Measurements from ENCODE around the gene PKLR.
A peak's percentile ranks its signal among the peaks of the same experiment; 100 is the strongest.

GRCh38 chr1:155324037-155324716 is 22.9 kb upstream of the PKLR start:
- TF ChIP-seq, protein P1, sequence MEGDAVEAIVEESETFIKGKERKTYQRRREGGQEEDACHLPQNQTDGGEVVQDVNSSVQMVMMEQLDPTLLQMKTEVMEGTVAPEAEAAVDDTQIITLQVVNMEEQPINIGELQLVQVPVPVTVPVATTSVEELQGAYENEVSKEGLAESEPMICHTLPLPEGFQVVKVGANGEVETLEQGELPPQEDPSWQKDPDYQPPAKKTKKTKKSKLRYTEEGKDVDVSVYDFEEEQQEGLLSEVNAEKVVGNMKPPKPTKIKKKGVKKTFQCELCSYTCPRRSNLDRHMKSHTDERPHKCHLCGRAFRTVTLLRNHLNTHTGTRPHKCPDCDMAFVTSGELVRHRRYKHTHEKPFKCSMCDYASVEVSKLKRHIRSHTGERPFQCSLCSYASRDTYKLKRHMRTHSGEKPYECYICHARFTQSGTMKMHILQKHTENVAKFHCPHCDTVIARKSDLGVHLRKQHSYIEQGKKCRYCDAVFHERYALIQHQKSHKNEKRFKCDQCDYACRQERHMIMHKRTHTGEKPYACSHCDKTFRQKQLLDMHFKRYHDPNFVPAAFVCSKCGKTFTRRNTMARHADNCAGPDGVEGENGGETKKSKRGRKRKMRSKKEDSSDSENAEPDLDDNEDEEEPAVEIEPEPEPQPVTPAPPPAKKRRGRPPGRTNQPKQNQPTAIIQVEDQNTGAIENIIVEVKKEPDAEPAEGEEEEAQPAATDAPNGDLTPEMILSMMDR (IDR thresholded peaks at IDR 0.05 in 8 of 11, conservative IDR thresholded peaks at IDR 0.05 in 3 of 11): peak in 2 of 11 experiments; percentile 9
- peak in 2 of 3 donors; percentile 52 to 65 for TF ChIP-seq POLR2A (IDR thresholded peaks at IDR 0.05)

All from spleen (tissue), 7 donors.